HG03280 (cell line): ENCODE measurements around the gene B4GALT5.
"Not testable (repeated sequence)": the region's sequence is repeated elsewhere in the genome, so short reads cannot be mapped to it uniquely, and the experiment has no call there.

ENCODE experiments used
- ATAC-seq: cut with Tn5 transposase; IDR thresholded peaks from one replicate; pipeline ENCODE4 v1.9.1; 2021; ENCODE audit warnings: mild to moderate bottlenecking, moderate library complexity; ENCODE audit not compliant: unreplicated experiment

B4GALT5 gene

DNA sequence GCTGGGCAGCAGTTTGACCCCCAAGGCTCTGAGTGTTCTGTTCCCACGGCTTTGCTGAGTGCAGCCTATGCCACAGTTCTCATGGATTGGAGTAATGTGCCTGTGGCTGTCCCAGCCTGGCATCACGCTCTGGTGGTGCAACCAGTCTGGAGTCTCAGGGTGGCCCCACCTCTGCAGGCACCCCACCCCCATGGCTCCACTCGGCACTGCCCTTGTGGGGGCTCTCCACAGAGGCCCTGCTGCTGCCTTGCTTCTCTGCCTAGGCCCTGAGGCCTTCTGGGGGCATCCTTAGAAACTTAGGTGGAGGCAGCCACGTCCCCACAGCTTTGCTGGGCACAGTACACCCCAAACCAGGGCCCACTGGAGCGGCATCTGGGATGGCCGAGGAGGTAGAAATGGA lies 25.4 kb upstream of the B4GALT5 start:
- ATAC-seq, result no peak

DNA sequence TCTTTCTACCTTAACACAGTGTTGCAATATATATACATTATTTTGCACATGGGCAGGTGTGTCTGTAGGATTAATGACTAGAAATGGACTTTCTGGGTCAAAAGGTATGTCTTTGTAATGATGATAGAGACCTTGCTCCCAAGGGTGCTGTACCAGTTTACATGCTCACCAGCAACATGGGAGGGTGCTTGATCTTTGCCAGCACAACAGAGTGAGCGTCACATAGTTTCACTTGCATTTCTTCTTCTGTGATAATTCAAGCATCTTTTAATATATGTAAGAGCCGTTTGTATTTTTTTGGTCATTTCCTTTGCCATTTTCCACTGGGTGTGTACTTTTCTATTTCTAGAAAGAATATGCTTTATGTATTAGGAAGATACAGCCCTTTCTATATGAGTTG lies 23.6 kb upstream of the B4GALT5 start:
- ATAC-seq, result no peak

DNA sequence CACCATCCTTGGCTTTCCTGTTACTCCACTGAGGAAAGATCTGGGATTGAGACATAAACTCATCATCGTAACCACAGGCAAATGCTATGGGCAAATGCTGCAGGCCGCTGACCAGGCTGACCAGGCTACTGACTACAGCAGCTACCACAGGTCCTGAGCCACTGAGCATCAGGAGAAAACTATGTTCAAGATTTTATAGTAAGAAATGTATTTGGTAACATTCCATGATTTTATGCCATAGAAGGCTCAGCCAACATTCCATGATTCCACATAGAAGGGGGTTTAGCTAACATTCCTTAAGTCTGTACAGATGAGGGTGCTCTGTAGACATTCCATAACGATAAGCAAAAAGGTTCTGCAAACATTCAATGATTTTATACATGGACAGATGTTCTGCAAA lies 16.1 kb upstream of the B4GALT5 start:
- no peak for ATAC-seq

DNA sequence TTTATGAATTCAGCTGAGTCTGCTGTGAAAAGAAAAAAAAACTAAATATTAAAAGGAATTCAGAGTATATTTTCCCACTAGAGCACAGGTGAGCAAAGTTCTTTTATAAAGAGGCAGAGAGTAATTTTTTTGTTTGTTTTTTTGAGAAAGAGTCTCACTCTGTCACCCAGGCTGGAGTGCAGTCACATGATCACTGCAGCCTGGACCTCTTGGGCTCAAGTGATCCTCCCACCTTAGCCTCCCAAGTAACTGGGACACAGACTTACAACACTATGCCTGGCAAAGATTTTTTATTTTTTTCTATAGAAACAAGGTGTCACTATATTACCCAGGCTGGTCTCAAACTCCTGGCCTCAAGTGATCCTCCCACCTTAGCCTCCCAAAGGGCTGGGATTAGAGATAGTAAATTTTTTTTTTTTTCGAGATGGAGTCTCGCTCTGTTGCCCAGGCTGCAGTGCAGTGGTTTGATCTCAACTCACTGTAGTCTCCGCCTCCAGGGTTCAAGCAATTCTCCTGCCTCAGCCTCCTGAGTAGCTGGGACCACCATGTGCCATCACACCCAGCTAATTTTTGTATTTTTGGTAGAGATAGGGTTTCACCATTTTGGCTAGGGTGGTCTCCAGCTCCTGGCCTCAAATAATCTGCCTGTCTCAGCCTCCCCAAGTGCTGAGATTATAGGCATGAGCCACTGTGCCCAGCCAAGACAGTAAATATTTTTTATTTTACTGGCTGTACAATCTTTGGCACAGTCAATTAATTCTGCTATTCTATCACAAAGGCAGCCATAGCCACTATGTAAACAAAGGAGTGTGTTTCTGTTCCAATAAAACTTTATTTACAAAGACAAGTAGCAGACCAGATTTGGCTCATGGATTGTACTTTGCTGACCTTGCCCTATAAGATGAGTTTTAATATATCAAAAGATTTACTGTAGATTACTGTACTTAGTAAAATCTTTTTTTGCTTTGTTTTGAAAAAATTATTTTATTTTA lies 14.5 kb upstream of the B4GALT5 start:
- ATAC-seq, result no peak

DNA sequence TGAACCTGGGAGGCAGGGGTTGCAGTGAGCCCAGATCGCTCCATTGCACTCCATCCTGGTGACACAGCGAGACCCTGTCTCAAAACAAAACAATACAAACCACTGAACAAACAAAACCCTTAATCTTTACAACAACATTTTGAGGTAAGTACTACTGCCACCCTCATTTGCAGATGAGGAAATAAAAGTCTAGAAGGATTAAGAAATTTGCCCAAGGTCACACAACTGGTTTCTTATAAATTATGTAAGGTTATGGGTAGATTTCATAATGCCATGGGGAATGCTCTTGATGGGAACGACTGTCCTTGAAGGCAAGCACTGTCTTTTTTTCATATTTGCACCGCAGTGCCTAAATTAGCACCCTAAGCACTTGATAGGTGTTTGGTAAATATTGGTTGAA lies 13.8 kb upstream of the B4GALT5 start:
- no peak for ATAC-seq

DNA sequence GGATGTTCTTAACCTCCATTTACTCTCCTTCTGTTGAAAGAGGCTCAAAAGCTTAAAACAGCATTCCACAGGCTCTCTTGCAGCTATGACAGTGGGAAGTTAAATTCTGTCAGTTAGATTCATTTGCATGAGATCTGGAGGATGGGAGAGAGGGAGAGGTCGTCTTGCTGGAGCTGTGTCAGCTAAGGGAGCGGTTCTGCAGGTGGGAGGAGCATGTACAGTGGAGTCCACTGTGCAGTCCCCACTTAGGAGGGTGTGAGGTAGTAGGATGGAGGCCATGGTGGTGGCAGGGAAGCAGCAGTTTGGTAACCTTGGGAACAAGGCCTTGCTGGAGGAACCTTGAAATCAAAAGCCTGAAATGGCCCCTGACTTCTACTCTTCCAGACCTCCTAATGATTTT lies 12.0 kb upstream of the B4GALT5 start:
- no peak for ATAC-seq

DNA sequence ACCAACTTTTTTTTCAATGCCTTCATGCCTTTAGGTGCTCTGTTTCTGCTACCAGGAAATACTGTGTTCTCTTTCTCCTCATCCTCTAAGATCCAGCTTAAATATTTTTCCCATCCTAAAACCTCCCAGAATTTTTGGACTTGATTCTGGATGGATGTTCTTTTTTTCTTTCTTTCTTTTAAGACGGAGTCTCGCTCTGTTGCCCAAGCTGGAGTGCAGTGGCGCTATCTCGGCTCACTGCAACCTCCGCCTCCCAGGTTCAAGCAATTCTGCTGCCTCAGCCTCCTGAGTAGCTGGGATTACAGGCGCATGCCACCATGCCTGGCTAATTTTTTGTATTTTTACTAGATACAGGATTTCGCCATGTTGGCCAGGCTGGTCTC lies 11.5 kb upstream of the B4GALT5 start:
- ATAC-seq, result not testable (repeated sequence)

DNA sequence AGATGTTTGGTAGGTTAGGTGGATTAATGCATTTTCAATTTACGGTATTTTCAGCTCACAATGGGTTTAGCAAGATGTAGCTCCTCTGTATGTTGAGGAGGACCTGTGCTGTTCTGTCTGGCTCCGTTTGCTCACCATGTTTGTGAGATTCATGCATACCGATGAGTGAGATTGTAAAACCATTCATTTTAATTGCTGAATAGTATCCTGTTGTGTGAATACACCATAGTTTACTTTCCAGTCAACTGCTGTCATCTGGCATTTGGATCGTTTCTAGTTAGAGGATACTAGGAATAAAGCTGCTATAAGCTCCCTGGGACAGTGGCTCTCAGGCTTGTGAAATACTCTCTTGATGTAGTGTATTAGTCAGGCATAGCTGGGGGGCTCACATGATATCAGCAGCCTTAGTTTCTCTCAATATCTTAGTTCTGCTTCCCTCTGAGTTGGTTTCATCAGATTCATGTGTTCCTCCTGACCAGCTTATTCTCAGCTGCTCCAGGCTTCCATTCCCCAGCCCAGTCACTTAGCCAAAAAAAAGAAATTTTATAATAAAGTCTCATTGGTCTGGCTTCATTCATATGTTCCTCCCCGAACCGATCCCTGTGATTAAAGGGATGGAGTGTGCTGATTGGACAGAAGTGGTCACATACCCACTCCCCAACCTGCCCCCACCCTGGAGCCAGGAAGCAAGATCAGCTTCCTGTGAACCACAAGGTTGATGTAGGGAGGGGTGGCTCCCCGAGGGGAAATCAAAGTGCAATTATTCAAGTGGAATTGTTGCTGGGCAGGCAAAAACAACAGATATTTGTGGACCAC lies 10.9 kb upstream of the B4GALT5 start:
- ATAC-seq, result no peak

DNA sequence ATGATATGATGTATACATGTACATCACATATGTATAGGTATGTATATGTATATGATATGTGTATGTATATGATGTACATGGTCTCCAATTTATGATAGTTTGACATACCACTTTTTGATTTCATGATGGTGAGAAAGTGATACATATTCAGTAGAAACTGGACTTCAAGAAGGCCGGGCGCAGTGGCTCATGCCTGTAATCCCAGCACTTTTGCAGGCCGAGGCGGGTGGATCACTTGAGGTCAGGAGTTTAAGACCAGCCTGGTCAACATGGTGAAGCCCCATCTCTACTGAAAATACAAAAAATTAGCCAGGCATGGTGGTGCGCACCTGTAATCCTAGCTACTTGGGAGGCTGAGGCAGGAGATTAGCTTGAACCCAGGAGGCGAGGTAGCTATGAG lies 10.1 kb upstream of the B4GALT5 start:
- not testable (repeated sequence) for ATAC-seq

DNA sequence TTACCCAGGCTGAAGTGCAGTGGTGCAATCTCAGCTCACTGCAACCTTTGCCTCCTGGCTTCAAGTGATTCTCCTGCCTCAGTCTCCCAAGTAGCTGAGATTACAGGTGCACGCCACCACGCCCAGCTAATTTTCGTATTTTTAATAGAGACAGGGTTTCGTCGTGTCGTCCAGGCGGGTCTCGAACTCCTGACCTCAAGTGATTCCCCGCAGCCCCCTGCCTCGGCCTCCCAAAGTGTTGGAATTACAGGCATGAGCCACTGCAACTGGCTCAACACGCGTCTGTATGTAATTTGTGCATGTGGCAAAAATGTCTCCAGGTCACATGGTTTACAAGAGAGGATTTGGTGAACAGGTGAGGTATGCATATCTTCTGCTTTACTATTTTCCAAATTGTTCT lies 7.6 kb upstream of the B4GALT5 start:
- ATAC-seq, result not testable (repeated sequence)

DNA sequence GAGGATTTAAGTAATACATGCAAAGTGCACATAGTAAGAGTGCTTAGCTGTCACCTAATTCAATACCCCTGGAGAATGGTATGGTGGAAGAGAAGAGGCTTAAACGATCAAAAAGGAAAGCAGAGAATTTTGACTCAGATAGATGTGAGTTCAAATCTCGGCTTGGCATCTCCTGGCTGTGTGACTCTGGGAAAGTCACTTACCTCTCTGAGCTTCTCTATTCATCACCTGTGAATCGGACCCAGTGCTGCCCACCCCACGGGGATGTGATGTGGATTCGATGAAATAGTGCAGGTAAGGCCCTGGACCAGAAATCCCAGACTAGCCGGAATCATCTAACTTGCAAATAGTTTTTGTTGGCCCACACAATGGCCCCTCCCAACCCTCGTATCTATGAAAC lies 1.8 kb upstream of the B4GALT5 start:
- no peak for ATAC-seq

DNA sequence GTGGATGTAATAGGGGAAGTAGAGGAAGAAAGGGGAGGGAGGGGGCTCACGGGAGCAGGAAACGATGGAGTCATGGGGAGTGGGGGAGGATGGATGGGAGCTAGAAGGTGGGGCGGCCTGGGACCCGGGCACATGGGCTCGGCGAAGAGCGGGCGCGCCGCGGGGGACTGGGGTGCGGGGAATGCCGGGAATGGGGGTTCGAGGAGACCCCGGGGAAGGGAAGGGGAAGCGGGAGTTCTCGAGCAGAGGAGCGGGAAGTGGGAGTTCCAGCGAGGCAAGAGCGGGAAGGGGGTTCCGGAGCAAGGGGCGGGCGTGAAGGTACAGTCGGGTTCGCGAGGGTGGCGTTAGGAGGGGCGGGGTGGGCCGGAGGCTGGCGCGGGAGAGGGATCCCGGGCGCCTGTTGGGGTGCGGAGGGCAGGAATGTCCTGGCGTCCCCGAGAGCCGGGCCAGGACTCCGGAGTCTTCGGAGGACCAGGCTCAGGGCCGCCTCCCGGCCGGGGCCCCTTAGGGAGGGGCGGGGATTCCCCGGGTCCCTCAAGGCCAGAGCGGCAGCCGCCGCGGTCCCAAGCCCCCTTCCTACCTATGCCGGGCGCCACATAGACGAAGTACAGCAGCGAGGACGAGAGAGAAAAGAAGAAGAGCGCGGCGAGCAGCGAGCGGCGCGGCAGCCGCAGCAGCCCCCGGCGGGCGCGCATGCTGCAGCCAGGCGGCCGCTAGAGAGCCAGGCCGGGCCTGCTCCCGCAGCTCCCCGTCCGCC lies 504 bp downstream of the B4GALT5 start:
- ATAC-seq, result peak; percentile 41

DNA sequence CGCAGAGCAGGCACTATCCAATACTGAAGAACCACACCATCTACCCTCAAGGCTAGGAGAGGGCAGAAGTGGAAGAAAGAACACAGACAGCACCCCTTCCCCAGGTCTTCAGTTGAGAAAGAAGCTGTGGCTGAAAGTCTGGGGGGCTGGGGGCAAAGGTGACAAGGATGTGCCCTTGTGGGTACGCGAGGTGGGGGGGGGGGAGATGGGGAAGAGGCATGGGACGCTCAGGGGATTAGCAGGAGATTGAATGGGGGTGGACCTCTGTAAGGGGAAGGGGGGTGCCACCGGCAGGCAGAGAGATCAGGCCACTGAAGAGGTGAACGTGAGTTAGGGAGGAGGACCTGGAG lies 1.1 kb downstream of the B4GALT5 start:
- no peak for ATAC-seq

DNA sequence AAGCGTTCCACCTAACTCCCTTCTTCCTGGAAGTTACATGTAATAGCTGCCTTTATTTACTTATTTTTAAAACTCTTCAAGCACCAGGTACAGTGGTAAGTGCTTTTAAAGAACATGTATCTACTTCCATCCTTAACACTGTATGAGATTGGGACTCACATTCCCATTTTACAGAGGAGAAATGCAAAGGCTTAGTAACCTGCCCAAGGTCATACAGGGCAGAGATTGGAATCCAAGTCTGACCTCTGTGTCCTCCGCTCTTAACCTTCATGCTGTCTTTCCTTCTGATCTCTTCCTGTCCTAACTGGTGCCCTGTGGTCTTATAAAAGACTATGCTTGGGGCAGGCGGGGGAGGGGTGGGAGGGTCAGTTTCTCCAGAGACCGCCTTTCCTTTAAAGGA lies 1.6 kb downstream of the B4GALT5 start:
- no peak for ATAC-seq

DNA sequence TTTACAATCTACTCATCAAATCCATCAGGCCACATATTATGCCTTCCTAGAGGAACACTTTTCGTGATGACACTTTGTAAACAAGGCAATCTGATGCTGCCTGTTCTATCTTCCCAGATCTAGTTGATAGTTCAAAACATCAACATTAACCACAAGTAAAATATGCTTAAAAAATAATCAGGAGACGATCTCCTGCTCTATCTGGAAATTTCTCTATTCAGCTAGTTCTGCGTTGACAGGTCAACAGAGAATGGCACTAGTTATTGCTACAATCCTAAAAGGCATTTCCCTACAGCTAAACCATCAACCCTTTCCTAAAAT lies 2.1 kb downstream of the B4GALT5 start:
- no peak for ATAC-seq

DNA sequence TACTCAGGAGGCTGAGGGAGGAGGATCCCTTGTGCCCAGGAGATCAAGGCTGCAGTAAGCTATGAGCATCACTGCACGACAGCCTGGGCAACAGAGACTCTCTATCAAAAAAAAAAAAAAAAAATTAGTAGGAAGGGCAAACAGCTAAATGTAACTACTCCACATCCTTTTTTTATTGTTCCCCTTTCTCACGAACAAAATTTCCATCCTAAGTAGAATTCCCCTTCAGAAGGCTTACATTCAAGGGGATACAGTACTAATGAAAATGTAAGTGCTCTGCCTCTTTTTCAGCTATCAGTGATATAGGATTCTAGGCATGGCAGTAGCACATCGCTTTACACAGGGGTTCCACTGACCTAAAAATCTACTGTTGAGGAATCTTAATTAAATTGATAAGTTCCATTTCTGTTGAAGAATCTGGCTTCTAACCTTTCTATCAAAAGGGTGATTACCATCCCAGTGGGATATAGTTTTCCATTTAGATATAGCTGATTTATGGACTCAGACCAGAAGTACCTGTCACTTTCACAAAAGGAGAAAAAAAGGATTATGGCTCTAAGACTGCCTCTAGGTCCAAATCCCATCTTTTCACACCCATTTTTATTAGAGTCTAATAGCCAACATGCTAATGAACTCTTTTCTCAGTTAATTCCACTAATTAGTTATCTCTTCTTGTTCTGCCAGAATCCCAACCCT lies 2.6 kb downstream of the B4GALT5 start:
- ATAC-seq, result no peak

DNA sequence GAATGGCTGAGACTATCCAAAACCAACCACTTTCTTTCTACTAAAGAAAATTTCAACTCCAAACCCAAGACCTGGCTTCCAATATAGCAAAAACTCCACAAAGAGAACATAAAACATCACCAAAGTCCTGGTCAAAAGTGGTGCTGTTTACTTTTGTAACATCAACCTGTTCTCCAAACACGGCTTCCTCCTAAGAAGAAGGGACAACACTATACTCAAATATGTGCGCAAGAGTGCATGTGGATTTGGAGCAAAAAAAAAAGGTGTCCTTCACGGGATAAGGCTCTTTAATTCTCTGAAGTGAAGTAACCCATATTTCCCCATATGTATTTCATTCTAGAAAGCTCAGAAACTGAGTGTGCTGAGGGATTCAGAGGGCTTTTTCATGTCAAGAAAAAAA lies 6.6 kb downstream of the B4GALT5 start:
- no peak for ATAC-seq

DNA sequence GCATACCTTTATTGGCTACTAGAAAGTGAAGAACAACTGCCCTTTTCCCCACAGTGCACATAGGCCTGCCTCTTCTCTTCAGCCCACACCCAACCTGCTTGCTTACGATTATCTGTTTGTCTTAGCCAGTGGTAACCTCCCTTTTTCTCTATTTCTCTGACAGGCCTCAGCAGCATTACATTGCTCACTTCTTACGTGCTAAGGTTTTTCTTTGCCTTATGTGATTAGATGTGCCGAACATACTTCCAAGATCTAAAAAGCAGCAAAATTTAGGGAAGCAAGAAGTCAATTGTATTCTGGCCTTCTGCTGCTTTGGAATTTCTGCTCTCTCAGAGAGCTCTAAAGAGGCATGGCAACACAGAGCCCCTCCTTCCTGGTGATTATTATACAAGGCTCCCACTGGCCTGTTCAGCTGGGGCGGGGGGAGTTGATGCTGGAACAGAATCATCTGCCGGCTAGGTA lies 7.0 kb downstream of the B4GALT5 start:
- ATAC-seq, result no peak

DNA sequence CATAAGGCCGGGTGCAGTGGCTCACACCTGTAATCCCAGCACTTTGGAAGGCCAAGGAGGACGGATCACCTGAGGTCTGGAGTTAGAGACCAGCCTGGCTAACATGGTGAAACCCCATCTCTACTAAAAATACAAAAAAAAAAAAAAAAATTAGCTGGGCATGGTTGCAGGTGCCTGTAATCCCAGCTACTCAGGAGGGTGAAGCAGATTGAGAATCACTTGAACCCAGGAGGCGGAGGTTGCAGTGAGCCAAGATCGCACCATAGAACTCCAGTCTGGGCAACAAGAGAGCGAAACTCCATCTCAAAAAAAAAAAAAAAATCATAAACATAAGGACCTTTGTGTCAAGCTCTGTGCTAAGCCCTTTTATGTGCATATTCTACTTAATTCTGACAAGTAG lies 7.8 kb downstream of the B4GALT5 start:
- ATAC-seq, result not testable (repeated sequence)

DNA sequence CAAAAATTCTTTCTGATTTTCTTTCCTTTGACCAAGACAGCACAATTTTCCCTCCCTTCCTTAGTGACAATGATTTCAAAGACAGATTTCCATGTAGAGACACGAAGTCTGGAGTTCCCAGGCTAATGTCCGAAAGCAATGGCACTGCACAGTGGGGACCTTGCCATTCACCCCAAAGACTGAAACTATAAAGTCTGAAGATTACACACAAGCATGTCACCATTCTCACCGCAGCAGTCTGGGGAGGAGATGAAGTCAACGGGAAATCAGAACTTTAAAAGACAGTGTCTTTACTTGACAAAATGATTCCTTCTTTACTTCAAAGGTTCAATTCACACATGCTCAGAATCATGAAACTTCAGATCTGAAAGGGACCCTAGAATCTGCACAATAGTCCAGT lies 8.3 kb downstream of the B4GALT5 start:
- peak; percentile 55 for ATAC-seq

DNA sequence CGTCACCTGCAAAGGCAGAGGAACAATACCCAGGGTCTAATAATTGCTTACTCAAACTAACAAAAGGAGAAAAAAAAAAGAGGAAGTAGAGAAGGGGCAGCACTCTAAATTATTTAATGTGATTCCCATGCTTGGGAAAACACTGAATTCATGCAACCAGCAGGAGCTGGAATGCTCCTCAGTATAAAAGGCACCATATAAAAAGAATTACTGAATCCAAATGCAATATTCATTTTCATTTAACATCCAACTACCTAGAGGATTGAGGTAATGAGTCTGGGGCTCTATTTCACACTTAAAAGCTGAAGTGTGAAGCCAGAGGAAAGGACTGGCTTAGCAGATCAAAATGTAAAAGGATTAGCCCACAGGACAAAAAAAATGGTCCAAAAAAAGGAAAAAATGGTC lies 8.7 kb downstream of the B4GALT5 start:
- ATAC-seq, result no peak
